Posterior vena cava (tissue), 2 donors: Measurements from ENCODE around the gene TMPRSS11A. TPM values are rescaled to one million over a fixed set of nuclear protein-coding genes. Genes with fewer than 3 reads are reported as not detected.

Experiments
- DNase-seq: peaks from one replicate; pipeline ENCODE4 v3.0.0-alpha.2; 2020; ENCODE audit warnings: low spot score
- intact Hi-C, 2 donors: fragments of 100-400 bp; cut with DNase I; formaldehyde crosslinking; loops; one replicate each; pipeline versions ENCODE4 v1.14.1 to v1.14.2; 2022 to 2023
- long read RNA-seq, 2 donors: library from polyadenylated mRNA; unstranded; transcript quantifications; one replicate each; pipeline ENCODE4 v2.0.0, GENCODE V29; 2020 to 2021
- total RNA-seq, 2 donors: library from RNA; stranded (reverse); fragmentation: NEBNext Ultra II Directional; extraction: Animal tissue kit (Norgen Biotek cat#: 25700); gene quantifications; one replicate each; pipeline ENCODE4 v1.2.1, GENCODE V29; 2021
- donor health status: DM: yes; HTN: yes; CAD: no.
- donor health status: DM: yes; HTN: yes; CAD: no.

TMPRSS11A gene, protein sequence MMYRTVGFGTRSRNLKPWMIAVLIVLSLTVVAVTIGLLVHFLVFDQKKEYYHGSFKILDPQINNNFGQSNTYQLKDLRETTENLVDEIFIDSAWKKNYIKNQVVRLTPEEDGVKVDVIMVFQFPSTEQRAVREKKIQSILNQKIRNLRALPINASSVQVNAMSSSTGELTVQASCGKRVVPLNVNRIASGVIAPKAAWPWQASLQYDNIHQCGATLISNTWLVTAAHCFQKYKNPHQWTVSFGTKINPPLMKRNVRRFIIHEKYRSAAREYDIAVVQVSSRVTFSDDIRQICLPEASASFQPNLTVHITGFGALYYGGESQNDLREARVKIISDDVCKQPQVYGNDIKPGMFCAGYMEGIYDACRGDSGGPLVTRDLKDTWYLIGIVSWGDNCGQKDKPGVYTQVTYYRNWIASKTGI
- not detected for total RNA-seq
- long read RNA-seq, donor 1, partial matches to known transcripts: 0 of 1 reads
- long read RNA-seq, donor 1, other reads (novel, unspliced or antisense): 1 of 1 reads
- long read RNA-seq, donor 2: 0 reads

DNA sequence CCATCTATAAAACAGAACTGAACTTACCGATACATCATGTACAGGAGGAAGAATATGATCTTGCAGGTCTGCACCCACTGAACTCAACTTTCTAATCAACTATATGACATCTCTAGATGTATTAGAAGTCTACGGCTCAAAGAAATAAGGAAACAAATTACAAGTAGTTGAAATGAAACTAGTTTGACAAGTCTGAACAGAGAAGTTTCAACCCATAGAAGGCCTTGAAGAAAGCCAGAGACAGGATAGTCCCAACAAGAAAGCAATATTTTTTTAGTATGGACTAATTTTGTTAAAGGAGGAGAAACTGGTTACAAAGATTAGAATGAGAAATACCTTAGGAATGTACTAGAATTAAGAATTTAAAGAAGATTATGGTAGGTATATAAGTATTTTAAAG, at the start of gene TMPRSS11A:
TMPRSS11A (minus strand) TSS at position 138 of the 400 bp plus-strand sequence; CDS start at position 38, 100 bp downstream.
- intact Hi-C loops: no loop called here
- DNase-seq: no peak

DNA sequence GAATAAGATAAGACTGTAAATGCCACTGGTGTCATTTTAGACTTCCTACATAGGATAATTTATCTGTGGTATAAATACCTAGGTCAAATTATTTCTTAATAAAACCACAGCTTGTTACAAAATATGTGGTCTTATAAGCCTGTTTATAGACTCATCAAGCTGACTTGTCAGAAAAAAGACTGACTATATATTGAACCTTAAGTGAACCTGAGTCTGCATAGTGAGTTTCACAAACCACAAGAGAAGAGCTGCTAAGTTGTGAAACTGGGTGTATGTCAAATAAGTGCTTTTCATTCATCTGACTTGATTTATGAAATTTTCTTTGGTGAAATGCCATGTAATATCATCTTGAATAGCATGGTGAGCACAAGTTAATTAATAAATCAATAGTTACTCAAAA, 48.4 kb upstream of the TMPRSS11A start:
- no peak for DNase-seq
- intact Hi-C loops: no loop called here

DNA sequence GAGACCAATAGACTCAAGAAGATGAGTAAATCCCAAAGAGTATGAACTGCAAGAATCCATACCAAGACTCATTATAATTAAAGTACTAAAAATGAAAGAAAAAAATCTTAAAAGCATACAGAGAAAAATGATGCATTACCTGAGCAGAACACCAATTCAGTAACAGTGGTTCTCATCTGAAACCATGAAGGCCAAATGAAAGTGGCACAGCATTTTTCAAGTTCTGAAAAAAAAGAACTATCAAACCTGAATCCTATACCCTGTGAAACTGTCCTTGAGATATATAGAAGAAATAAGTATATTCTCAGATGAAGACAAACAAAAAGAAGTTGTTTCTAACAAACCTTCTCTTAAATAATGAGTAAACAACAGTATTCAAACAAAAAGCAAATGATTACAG, 39.6 kb upstream of the TMPRSS11A start:
- DNase-seq: no peak
- intact Hi-C loops: no loop called here

DNA sequence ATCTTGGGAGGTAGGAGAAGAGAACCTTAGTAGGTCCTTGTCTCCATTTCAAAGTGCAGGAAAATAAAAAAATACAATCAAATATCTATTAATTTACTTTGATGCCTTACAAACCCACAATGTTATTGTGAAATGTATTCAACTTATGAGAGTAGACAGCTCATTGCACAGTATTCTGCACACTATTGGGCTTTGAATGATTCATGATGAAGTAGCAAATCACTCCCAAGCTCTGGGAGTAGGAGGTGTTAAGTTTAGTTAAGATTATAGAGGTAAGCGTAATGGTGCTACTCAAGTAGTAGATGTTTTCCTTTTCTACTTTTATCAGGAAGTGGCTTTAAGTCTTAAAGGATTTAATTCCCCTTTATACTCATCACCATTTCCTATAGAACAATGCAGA, 32.8 kb upstream of the TMPRSS11A start:
- intact Hi-C loops: no loop called here
- DNase-seq: no peak

DNA sequence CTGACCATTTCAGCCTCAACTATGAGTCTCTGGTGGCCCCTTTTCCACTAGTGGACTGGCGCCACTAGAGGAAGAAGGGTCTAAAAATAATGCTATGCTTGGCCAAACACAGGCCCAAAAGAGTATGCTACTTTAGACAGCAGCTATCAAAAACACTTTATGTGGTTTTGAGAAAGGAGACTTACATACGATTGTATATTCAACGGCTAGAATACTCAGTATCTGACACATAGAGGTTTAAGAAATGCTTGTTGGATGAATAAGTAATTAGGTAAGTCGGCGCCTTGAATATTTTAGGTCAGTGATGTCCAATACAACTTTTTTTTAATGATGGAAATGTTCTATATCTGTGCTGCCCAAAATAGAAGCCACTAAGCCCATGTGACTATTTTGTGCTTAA, 25.7 kb upstream of the TMPRSS11A start:
- intact Hi-C loops: no loop called here

DNA sequence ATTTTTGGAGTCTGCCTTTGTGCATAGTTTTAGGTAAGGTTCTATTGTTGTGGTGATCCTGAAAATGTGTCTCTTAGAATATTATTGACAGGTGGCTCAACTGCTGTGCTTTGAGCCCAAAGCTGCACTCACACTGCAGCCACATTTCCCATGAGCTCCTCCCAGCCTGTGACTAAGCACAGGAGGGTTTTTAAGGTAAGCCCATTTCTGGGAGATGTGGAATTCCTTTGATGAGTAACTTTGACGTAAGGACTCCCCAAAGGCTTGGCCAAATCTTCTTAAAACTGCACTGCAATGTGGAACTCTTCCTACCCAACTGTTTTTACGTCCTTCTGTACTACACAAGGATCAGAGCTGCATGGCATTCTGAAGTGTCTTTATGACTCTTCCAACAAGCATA, 20.0 kb upstream of the TMPRSS11A start:
- intact Hi-C loops: no loop called here
- DNase-seq: no peak

More for the DNA sequence above, 25.7 kb upstream of the TMPRSS11A start:
- no peak for DNase-seq

DNA sequence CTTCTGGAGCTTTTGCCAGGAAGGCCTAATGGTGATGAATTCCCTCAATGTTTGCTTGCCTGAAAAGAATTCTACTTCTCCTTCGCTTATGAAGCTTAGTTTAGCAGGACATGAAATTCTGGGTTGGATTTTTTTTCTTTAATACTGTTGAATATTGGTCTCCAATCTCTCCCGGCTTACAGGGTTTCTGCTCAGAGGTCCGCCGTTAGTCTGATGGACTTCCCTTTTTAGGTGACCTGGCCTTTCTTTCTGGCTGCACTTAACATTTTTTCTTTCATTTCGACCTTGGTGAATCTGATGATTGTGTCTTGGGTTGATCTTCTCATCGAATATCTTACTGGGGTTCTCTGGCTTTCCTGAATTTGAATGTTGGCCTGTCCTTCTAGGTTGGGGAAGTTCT, 17.2 kb upstream of the TMPRSS11A start:
- intact Hi-C loops: no loop called here

DNA sequence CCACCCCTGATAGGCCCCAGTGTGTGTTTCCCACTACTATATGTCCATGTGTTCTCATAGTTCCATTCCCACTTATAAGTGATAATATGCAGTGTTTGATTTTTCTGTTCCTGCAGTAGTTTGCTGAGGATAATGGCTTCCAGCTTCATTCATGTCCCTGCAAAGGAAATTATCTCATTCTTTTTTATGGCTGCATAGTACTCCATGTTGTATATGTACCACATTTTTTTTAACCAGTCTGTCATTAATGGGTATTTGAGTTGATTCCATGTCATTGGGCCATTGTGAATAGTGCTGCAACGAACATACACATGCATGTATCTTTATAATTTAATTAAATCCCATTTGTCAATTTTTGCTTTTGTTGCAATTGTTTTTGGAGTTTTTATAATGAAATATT, 10.3 kb upstream of the TMPRSS11A start:
- intact Hi-C loops: no loop called here
- DNase-seq: no peak

More for the DNA sequence above, 17.2 kb upstream of the TMPRSS11A start:
- no peak for DNase-seq

DNA sequence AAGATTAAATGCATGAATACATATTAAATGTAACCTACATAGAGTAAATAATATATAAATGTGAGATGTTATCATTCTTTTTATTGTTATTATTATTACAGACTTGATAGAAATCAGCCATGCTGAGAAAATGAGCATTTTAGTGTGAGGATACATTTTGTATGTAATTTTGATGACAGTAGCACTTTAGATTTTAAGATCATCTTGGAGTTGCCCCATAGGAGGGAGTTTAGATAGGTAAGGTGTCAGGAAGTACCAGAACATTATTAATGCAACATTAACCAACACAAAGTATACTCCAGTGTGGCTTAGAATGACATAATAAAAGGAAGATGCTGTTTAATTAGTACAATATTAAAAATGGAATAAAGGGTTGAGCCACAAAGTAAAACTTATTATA, 8.4 kb downstream of the TMPRSS11A start:
- DNase-seq: no peak
- intact Hi-C loops: loop anchor here in 1 of 2 donors (1.0 kb wide), 1 partner anchor 37 kb away; no protein-coding TSS in a partner anchor

DNA sequence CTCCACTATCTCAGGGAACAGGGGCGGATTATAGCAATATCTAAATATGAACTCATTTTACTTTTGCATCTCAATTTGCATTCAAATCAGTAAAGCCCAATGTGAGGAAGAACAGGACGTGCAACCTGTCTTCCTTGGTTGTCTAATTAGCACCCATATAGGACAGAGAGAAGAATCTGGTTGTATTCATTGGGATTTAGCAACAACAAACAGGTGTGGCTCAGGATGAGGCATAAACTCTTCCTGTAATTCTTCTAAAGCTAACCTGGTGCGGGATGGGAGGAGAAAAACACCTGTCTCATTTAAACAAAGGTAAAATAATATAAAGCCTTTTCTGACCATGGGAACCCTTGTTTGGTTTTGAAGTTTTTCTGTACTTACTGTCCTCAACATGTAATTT, 22.2 kb downstream of the TMPRSS11A start:
- DNase-seq: no peak
- intact Hi-C loops: no loop called here

DNA sequence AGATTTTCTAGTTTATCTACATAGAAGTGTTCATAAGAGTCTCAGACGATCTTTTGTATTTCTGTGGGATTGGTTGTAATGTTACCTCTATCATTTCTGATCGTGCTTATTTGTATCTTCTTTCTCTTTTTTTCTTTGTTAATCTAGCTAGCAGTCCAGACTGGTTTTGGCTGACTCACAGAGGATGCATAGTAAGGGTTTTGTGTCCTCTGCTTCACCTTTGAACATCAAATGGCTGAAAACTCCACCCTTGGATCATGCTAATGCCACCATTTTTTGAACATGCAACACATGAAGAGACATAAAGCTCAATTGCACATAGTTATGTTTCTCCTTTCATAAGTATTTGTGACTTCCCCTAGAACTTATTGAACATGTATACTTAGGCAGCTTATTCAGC, 22.8 kb downstream of the TMPRSS11A start:
- intact Hi-C loops: no loop called here

DNA sequence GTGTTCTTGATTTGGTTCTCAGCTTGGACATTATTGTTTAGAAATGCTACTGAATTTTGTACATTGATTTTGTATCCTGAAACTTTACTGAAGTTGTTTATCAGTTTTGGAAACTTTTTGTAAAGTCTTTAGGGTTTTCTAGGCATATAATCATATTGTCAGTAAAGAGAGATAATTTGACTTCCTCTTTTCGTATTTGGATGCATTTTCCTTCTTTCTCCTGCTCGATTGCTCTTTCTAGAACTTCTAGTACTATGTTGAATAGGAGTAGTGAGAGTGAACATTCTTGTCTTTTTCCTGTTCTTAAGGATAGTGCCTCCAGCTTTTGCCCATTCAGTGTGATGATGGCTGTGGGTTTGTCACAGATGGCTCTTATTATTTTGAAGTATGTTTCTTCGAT, 24.1 kb downstream of the TMPRSS11A start:
- DNase-seq: no peak
- intact Hi-C loops: no loop called here

More for the DNA sequence above, 22.8 kb downstream of the TMPRSS11A start:
- no peak for DNase-seq

DNA sequence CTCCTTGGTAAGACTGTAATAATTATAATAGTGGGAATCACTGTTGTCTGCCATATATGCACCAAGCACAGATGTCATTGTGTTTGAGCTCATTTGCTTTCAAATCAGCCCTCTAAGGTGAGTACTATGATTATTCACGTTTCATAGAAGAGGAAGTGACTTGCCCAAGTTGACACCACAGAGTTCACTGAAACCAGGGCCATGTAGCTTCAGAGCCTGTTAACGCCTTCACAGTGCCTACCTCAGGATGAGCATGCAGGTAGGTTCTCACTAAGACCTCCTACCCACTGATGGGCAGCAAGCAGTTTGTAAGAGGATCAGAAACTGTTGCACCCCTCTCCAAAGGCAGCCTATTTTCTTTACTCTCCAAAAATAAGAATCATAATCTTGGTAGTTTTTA, 27.4 kb downstream of the TMPRSS11A start:
- intact Hi-C loops: no loop called here
- DNase-seq: no peak

DNA sequence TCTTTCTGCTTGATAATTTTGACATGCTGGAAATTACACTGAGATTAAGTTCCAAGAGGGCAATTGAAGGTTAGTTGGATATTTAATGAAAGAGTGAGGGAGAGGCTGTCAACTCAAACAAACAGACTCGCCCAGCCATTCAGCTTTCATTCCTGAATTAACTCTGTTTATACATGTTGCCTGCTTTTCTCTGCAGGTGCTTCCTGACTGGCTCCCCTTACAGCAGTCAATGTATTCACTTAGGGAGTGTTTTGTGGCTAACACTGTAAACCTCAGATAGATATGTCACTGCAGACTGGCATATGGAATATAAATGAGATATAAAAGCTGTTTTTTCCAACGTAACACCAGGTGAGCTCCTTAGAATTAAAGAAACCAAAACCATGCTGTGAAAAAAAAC, 28.7 kb downstream of the TMPRSS11A start:
- DNase-seq: no peak
- intact Hi-C loops: no loop called here

DNA sequence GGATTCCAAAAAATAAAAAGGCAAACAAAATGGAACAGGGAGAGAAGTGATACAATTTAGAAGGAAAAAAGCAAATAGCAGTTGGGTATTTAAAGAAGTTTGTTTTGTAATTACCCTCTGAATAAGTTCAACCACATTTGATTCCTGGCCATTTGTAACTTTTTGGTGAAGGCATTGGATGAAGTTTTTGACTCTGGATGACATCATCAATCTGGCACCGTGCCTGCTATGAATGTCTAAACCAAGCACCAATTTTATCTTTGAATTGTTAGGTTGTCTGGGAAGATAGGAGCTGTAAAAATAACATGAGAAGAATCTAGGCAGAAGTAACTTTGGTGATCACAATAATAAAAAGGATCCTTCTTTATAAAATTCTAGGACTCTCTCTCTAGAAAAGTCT, 29.5 kb downstream of the TMPRSS11A start:
- intact Hi-C loops: no loop called here
- no peak for DNase-seq

DNA sequence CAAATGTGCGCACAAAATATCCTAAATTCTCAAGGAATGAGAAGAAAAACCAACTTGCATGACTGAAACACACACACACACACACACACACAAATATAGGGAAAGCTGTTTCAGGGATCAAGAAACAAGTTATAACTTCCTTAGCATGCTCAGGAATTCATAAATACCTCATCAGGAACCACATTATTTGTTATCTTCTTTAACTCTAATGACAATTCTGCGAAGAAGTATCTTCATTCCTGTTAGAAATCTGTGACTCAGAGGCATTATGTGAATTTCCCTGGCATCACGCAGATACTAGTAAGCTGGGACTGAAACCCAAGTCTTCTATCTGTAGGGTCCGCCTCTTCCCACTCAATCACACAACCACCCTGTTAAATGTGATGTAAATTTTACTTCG, 30.3 kb downstream of the TMPRSS11A start:
- no peak for DNase-seq
- intact Hi-C loops: no loop called here

DNA sequence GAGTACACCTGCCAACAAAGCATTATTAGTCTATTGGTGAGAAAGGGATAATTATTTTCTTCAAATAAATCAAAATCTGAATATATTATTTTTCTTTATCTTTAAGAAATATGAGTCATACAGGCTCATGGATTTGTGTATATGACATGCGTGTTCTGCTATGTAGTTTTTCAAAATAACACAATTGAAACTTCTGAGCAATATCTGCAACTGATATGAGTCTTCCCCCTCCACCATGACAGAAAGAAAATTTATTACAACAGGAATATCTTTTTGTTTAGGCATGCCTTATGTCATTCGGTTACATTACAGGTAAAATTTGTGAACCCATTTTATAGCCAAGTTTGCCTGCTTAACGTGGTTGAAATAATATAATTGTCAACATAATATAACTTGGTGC, 32.0 kb downstream of the TMPRSS11A start:
- DNase-seq: no peak
- intact Hi-C loops: no loop called here

DNA sequence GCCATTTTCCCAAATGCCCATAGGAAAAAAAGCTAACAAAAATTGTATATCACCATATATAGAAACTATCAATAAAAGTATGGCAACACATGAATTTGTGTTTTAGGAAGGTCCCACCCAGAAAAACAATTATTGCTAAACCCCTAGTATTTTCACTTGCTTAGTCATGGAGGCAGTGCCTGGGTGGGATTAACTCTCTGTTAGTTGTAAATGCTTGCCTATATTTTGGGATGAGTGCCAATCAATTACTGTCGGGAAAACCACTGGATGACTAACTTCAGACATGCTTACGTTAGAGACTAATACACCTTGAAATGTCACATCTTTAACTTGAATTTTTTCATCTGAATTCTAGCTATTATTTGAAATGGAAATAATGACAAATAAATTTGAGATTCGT, 33.9 kb downstream of the TMPRSS11A start:
- intact Hi-C loops: no loop called here

DNA sequence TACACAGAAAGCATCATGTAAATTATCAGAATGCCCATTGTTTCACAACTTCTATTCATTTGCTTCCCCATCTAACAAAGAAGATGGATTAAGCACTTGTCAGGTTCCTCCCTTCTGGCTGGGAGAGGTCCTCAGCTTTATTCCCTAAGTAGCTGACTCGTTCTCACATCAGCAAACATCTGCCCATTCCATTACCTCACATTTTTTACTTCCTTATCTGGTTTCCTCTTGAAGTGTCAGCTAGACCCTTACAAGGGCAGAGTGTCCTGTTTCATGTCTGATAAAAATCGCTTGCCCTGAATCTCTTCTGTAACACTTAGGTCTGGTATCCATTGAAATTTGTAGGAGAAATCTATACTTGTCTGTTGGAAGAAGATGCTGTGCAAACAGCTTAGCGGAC, 34.7 kb downstream of the TMPRSS11A start:
- DNase-seq: no peak
- intact Hi-C loops: no loop called here

More for the DNA sequence above, 33.9 kb downstream of the TMPRSS11A start:
- DNase-seq: no peak

DNA sequence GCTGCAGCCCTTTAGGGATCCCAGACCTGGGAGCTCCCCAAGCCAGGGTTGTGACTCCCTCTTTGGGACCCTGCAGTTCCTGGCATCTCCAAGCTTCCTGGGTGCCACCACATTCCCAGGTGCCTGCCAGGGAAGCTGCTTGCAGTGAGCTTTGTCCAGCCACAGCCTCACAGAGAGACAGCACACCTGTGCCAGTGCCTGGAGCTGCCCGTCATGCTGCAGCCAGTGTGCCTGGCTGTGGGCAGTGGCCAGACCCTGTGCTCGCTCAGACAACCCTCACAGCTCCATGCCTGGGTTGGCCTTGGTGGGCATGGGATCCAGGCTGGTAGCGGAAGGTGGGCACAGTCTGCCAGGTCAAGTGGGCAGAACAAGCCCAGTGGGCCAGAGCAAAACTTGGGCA, 36.0 kb downstream of the TMPRSS11A start:
- intact Hi-C loops: no loop called here
- peak; percentile 69 for DNase-seq

DNA sequence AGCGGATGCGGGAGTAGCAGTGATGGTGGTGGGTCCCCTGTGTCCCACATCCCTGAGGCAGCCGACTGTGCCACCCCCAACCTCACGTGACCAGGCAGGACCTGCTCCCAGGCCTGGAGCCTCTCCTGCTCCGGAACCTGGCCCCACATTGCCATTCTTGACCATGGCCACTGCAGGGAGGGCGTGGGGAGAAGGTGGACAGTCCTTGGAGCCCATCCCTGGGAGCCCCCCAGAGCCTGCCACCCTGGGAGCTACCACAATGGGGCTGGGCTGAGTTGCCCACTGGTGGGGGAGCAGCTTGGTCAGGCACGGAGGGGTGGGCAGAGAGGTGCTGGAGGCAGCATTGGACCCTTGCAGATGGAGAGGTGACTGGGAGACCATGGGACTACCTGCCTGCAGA, 36.8 kb downstream of the TMPRSS11A start:
- DNase-seq: peak; percentile 64
- intact Hi-C loops: no loop called here
